ENCODE results near the gene KSR2.
"Not testable (repeated sequence)": the region's sequence is repeated elsewhere in the genome, so short reads cannot be mapped to it uniquely, and the experiment has no call there.

The KSR2 gene

GRCh38 chr12:117818400-117818799 is 150.4 kb downstream of the KSR2 start:
- no peak for DNase-seq

- no peak for DNase-seq
Observed at GRCh38 chr12:117809509-117809908, 159.3 kb downstream of the KSR2 start.

GRCh38 chr12:117807946-117808345 is 160.8 kb downstream of the KSR2 start:
- DNase-seq, result no peak

- DNase-seq, result no peak
Observed at GRCh38 chr12:117807355-117807754, 161.4 kb downstream of the KSR2 start.

- no peak for DNase-seq
Observed at GRCh38 chr12:117805865-117806264, 162.9 kb downstream of the KSR2 start.

- no peak for DNase-seq
Observed at GRCh38 chr12:117803001-117803400, 165.8 kb downstream of the KSR2 start.

GRCh38 chr12:117800711-117801110 is 168.1 kb downstream of the KSR2 start:
- DNase-seq, result not testable (repeated sequence)

- DNase-seq, result no peak
Observed at GRCh38 chr12:117797202-117797601, 171.6 kb downstream of the KSR2 start.

- no peak for DNase-seq
Observed at GRCh38 chr12:117792877-117793424, 175.8 kb downstream of the KSR2 start.

- DNase-seq, result peak; percentile 8
Observed at GRCh38 chr12:117792471-117792870, 176.3 kb downstream of the KSR2 start.

GRCh38 chr12:117790948-117791347 is 177.8 kb downstream of the KSR2 start:
- DNase-seq, result no peak

- no peak for DNase-seq
Observed at GRCh38 chr12:117790198-117790597, 178.6 kb downstream of the KSR2 start.

- DNase-seq, result no peak
Observed at GRCh38 chr12:117789195-117789912, 179.4 kb downstream of the KSR2 start.

GRCh38 chr12:117778656-117779055 is 190.1 kb downstream of the KSR2 start:
- no peak for DNase-seq

- peak; percentile 4 for DNase-seq
Observed at GRCh38 chr12:117774941-117775775, 193.6 kb downstream of the KSR2 start.

- no peak for DNase-seq
Observed at GRCh38 chr12:117768860-117769259, 199.9 kb downstream of the KSR2 start.

GRCh38 chr12:117766008-117766407 is 202.8 kb downstream of the KSR2 start:
- no peak for DNase-seq

GRCh38 chr12:117762143-117762542 is 206.6 kb downstream of the KSR2 start:
- DNase-seq, result no peak

GRCh38 chr12:117761528-117762100 is 207.2 kb downstream of the KSR2 start:
- no peak for DNase-seq

- DNase-seq, result no peak
Observed at GRCh38 chr12:117760990-117761389, 207.8 kb downstream of the KSR2 start.

- DNase-seq, result no peak
Observed at GRCh38 chr12:117750657-117751056, 218.1 kb downstream of the KSR2 start.

GRCh38 chr12:117749431-117749830 is 219.4 kb downstream of the KSR2 start:
- no peak for DNase-seq

GRCh38 chr12:117746358-117746757 is 222.4 kb downstream of the KSR2 start:
- not testable (repeated sequence) for DNase-seq

- DNase-seq, result no peak
Observed at GRCh38 chr12:117744418-117744817, 224.4 kb downstream of the KSR2 start.
